ENCODE data around the gene PHLPP1.

Gene PHLPP1

GRCh38 chr18:62781893-62782292, 66.6 kb downstream of the PHLPP1 start:
- H2AK5ac ChIP-seq (ENCODE audit: low read depth, low read length), result no peak overlapping the region
- H3K9ac ChIP-seq (ENCODE audit: low read depth, low read length, poor library complexity), result no peak overlapping the region
- no peak overlapping the region for H3K23ac ChIP-seq (ENCODE audit: low read depth, low read length, poor library complexity)
- no peaks in the 10 kb centered on the region for H3K27me3 ChIP-seq (ENCODE audit: control insufficient read depth in 3 of 3, insufficient read depth in 3 of 3, low read depth in 1 of 3, low read length in 3 of 3)
- no peak overlapping the region for H3K4me3 ChIP-seq (ENCODE audit: low read length in 2 of 2)
- no CpG with 5 or more reads among the region's 2 CpGs for WGBS, 2 donors (ENCODE audit: extremely low coverage in 2 of 2, insufficient read length in 2 of 2, insufficient replicate concordance in 1 of 2)
- no peak overlapping the region for H3K14ac ChIP-seq (ENCODE audit: low read length)
- DNase-seq (ENCODE audit: low spot score), result no peak
- no peak overlapping the region for H2BK15ac ChIP-seq (ENCODE audit: low read length)
- H2BK12ac ChIP-seq (ENCODE audit: low read length), result no peak overlapping the region
- H3K36me3 ChIP-seq (replicated peaks in 1 of 2; ENCODE audit: control insufficient read depth in 2 of 2, insufficient read depth in 2 of 2, low read length in 2 of 2), result no peaks in the 10 kb centered on the region
- no peak overlapping the region for H3K18ac ChIP-seq (ENCODE audit: low read length)
- no peak overlapping the region for H3K4ac ChIP-seq (ENCODE audit: low read length)
- H2AFZ ChIP-seq (ENCODE audit: low read length), result no peak overlapping the region
- H3K4me2 ChIP-seq (ENCODE audit: insufficient read depth, low read length, poor library complexity, severe bottlenecking), result no peak overlapping the region
- no peak overlapping the region for H4K8ac ChIP-seq (ENCODE audit: low read depth, low read length)
- no peak overlapping the region for H3K27ac ChIP-seq (replicated peaks; ENCODE audit: low read length)
- no peaks in the 10 kb centered on the region for H3K79me1 ChIP-seq (ENCODE audit: low read depth, low read length)
- H4K91ac ChIP-seq (ENCODE audit: low read depth, low read length, poor library complexity), result no peak overlapping the region
- peaks cover 0 to 3% of the 10 kb centered on the region in 2 donors for H3K9me3 ChIP-seq (replicated peaks in 1 of 2; ENCODE audit: control insufficient read depth in 2 of 2, insufficient read depth in 1 of 2, low read depth in 1 of 2, low read length in 2 of 2)
- no peak overlapping the region for H2BK120ac ChIP-seq (ENCODE audit: low read depth, low read length)
- H2BK5ac ChIP-seq (ENCODE audit: low read length), result no peak overlapping the region
- H3K4me1 ChIP-seq (ENCODE audit: control insufficient read depth in 2 of 2, insufficient read depth in 1 of 2, low read depth in 1 of 2, low read length in 2 of 2), result peaks cover 11 to 17% of the 10 kb centered on the region in 2 donors

GRCh38 chr18:62784338-62784965, 69.1 kb downstream of the PHLPP1 start:
- Histone ChIP-seq H3K4me3 (ENCODE audit: low read length in 2 of 2) (no peak overlapping the region), H3K27ac (replicated peaks; ENCODE audit: low read length) (no peak overlapping the region), H3K36me3 (replicated peaks in 1 of 2; ENCODE audit: control insufficient read depth in 2 of 2, insufficient read depth in 2 of 2, low read length in 2 of 2) (no peaks in the 10 kb centered on the region)

GRCh38 chr18:62784966-62785413, 69.6 kb downstream of the PHLPP1 start:
- H2AFZ ChIP-seq (ENCODE audit: low read length), result no peak overlapping the region
- H3K9ac ChIP-seq (ENCODE audit: low read depth, low read length, poor library complexity), result no peak overlapping the region
- H3K4ac ChIP-seq (ENCODE audit: low read length), result no peak overlapping the region
- no peak overlapping the region for H3K27ac ChIP-seq (replicated peaks; ENCODE audit: low read length)
- H3K18ac ChIP-seq (ENCODE audit: low read length), result no peak overlapping the region
- no peak overlapping the region for H4K91ac ChIP-seq (ENCODE audit: low read depth, low read length, poor library complexity)
- no peaks in the 10 kb centered on the region for H3K79me1 ChIP-seq (ENCODE audit: low read depth, low read length)
- no peak overlapping the region for H3K14ac ChIP-seq (ENCODE audit: low read length)
- no CpG with 5 or more reads among the region's 3 CpGs for WGBS, 2 donors (ENCODE audit: extremely low coverage in 2 of 2, insufficient read length in 2 of 2, insufficient replicate concordance in 1 of 2)
- H3K9me3 ChIP-seq (replicated peaks in 1 of 2; ENCODE audit: control insufficient read depth in 2 of 2, insufficient read depth in 1 of 2, low read depth in 1 of 2, low read length in 2 of 2), result no peaks in the 10 kb centered on the region
- H3K23ac ChIP-seq (ENCODE audit: low read depth, low read length, poor library complexity), result no peak overlapping the region
- H2BK12ac ChIP-seq (ENCODE audit: low read length), result no peak overlapping the region
- no peak overlapping the region for H4K8ac ChIP-seq (ENCODE audit: low read depth, low read length)
- no peak overlapping the region for H2BK120ac ChIP-seq (ENCODE audit: low read depth, low read length)
- H3K4me3 ChIP-seq (ENCODE audit: low read length in 2 of 2), result no peak overlapping the region
- no peak overlapping the region for H2BK15ac ChIP-seq (ENCODE audit: low read length)
- no peak overlapping the region for H3K4me2 ChIP-seq (ENCODE audit: insufficient read depth, low read length, poor library complexity, severe bottlenecking)
- no peak for DNase-seq (ENCODE audit: low spot score)
- H3K27me3 ChIP-seq (ENCODE audit: control insufficient read depth in 3 of 3, insufficient read depth in 3 of 3, low read depth in 1 of 3, low read length in 3 of 3), result no peaks in the 10 kb centered on the region
- H2BK5ac ChIP-seq (ENCODE audit: low read length), result no peak overlapping the region
- peaks cover 12 to 31% of the 10 kb centered on the region in 2 donors for H3K4me1 ChIP-seq (ENCODE audit: control insufficient read depth in 2 of 2, insufficient read depth in 1 of 2, low read depth in 1 of 2, low read length in 2 of 2)
- H2AK5ac ChIP-seq (ENCODE audit: low read depth, low read length), result no peak overlapping the region
- H3K36me3 ChIP-seq (replicated peaks in 1 of 2; ENCODE audit: control insufficient read depth in 2 of 2, insufficient read depth in 2 of 2, low read length in 2 of 2), result no peaks in the 10 kb centered on the region

More at GRCh38 chr18:62784338-62784965, 69.1 kb downstream of the PHLPP1 start:
- H3K18ac ChIP-seq (ENCODE audit: low read length), result no peak overlapping the region
- no peak for DNase-seq (ENCODE audit: low spot score)
- no CpG with 5 or more reads among the region's 4 CpGs for WGBS, 2 donors (ENCODE audit: extremely low coverage in 2 of 2, insufficient read length in 2 of 2, insufficient replicate concordance in 1 of 2)
- no peaks in the 10 kb centered on the region for H3K9me3 ChIP-seq (replicated peaks in 1 of 2; ENCODE audit: control insufficient read depth in 2 of 2, insufficient read depth in 1 of 2, low read depth in 1 of 2, low read length in 2 of 2)
- no peak overlapping the region for H3K23ac ChIP-seq (ENCODE audit: low read depth, low read length, poor library complexity)
- no peak overlapping the region for H2BK12ac ChIP-seq (ENCODE audit: low read length)
- no peak overlapping the region for H4K8ac ChIP-seq (ENCODE audit: low read depth, low read length)
- no peak overlapping the region for H2AK5ac ChIP-seq (ENCODE audit: low read depth, low read length)
- H2BK5ac ChIP-seq (ENCODE audit: low read length), result no peak overlapping the region
- H3K4ac ChIP-seq (ENCODE audit: low read length), result no peak overlapping the region
- no peak overlapping the region for H3K14ac ChIP-seq (ENCODE audit: low read length)
- H3K4me1 ChIP-seq (ENCODE audit: control insufficient read depth in 2 of 2, insufficient read depth in 1 of 2, low read depth in 1 of 2, low read length in 2 of 2), result peaks cover 12 to 31% of the 10 kb centered on the region in 2 donors
- H2BK15ac ChIP-seq (ENCODE audit: low read length), result no peak overlapping the region
- no peak overlapping the region for H3K4me2 ChIP-seq (ENCODE audit: insufficient read depth, low read length, poor library complexity, severe bottlenecking)
- no peaks in the 10 kb centered on the region for H3K79me1 ChIP-seq (ENCODE audit: low read depth, low read length)
- H4K91ac ChIP-seq (ENCODE audit: low read depth, low read length, poor library complexity), result no peak overlapping the region
- no peak overlapping the region for H3K9ac ChIP-seq (ENCODE audit: low read depth, low read length, poor library complexity)
- no peak overlapping the region for H2BK120ac ChIP-seq (ENCODE audit: low read depth, low read length)
- H2AFZ ChIP-seq (ENCODE audit: low read length), result no peak overlapping the region
- H3K27me3 ChIP-seq (ENCODE audit: control insufficient read depth in 3 of 3, insufficient read depth in 3 of 3, low read depth in 1 of 3, low read length in 3 of 3), result no peaks in the 10 kb centered on the region

DNA sequence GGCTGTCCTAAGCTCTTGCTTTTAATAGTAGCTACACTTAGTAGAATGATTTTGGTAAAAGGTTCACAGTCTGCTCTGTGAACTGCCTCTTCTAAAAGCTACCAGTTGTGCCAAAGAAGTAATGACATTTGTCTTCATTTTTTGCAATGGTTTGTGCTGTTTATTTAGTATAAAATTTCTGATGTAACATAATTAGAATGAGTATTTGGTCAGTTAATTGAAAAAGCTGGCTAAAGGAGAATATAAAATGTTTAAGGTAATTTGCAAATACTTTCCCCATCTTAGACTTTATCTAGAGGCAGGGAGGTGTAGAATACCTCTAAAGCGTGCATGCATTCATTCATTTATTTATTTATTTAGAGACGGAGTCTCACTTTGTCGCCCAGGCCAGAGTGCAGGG, 71.3 kb downstream of the PHLPP1 start:
- no peak overlapping the region for H2BK12ac ChIP-seq (ENCODE audit: low read length)
- no peak overlapping the region for H3K9ac ChIP-seq (ENCODE audit: low read depth, low read length, poor library complexity)
- H3K36me3 ChIP-seq (replicated peaks in 1 of 2; ENCODE audit: control insufficient read depth in 2 of 2, insufficient read depth in 2 of 2, low read length in 2 of 2), result no peaks in the 10 kb centered on the region
- no CpG with 5 or more reads among the region's 3 CpGs for WGBS, 2 donors (ENCODE audit: extremely low coverage in 2 of 2, insufficient read length in 2 of 2, insufficient replicate concordance in 1 of 2)
- H3K4me1 ChIP-seq (ENCODE audit: control insufficient read depth in 2 of 2, insufficient read depth in 1 of 2, low read depth in 1 of 2, low read length in 2 of 2), result peaks cover 15 to 43% of the 10 kb centered on the region in 2 donors
- H2AFZ ChIP-seq (ENCODE audit: low read length), result no peak overlapping the region
- no peaks in the 10 kb centered on the region for H3K79me1 ChIP-seq (ENCODE audit: low read depth, low read length)
- no peak overlapping the region for H3K23ac ChIP-seq (ENCODE audit: low read depth, low read length, poor library complexity)
- no peak overlapping the region for H3K27ac ChIP-seq (replicated peaks; ENCODE audit: low read length)
- H3K4me3 ChIP-seq (ENCODE audit: low read length in 2 of 2), result no peak overlapping the region
- no peak overlapping the region for H4K91ac ChIP-seq (ENCODE audit: low read depth, low read length, poor library complexity)
- no peak overlapping the region for H2BK15ac ChIP-seq (ENCODE audit: low read length)
- no peak overlapping the region for H4K8ac ChIP-seq (ENCODE audit: low read depth, low read length)
- H3K4me2 ChIP-seq (ENCODE audit: insufficient read depth, low read length, poor library complexity, severe bottlenecking), result no peak overlapping the region
- no peak overlapping the region for H2BK120ac ChIP-seq (ENCODE audit: low read depth, low read length)
- no peaks in the 10 kb centered on the region for H3K9me3 ChIP-seq (replicated peaks in 1 of 2; ENCODE audit: control insufficient read depth in 2 of 2, insufficient read depth in 1 of 2, low read depth in 1 of 2, low read length in 2 of 2)
- H3K18ac ChIP-seq (ENCODE audit: low read length), result no peak overlapping the region
- no peak overlapping the region for H2AK5ac ChIP-seq (ENCODE audit: low read depth, low read length)
- no peaks in the 10 kb centered on the region for H3K27me3 ChIP-seq (ENCODE audit: control insufficient read depth in 3 of 3, insufficient read depth in 3 of 3, low read depth in 1 of 3, low read length in 3 of 3)
- no peak overlapping the region for H2BK5ac ChIP-seq (ENCODE audit: low read length)
- H3K14ac ChIP-seq (ENCODE audit: low read length), result no peak overlapping the region
- no peak for DNase-seq (ENCODE audit: low spot score)
- H3K4ac ChIP-seq (ENCODE audit: low read length), result no peak overlapping the region

Measured in neuronal stem cell (in vitro differentiated cells).